HG02973 (cell line): ENCODE results near the gene CPNE4.
"Not testable (repeated sequence)": the region's sequence is repeated elsewhere in the genome, so short reads cannot be mapped to it uniquely, and the experiment has no call there.

ENCODE experiments used
- ATAC-seq: cut with Tn5 transposase; IDR thresholded peaks from one replicate; pipeline ENCODE4 v1.9.1; 2021; ENCODE audit warnings: moderate library complexity; ENCODE audit not compliant: unreplicated experiment

The CPNE4 gene

GRCh38 chr3:131963442-131963841 lies 71.4 kb downstream of the CPNE4 start:
- not testable (repeated sequence) for ATAC-seq

GRCh38 chr3:131962982-131963381 lies 71.8 kb downstream of the CPNE4 start:
- no peak for ATAC-seq

DNA sequence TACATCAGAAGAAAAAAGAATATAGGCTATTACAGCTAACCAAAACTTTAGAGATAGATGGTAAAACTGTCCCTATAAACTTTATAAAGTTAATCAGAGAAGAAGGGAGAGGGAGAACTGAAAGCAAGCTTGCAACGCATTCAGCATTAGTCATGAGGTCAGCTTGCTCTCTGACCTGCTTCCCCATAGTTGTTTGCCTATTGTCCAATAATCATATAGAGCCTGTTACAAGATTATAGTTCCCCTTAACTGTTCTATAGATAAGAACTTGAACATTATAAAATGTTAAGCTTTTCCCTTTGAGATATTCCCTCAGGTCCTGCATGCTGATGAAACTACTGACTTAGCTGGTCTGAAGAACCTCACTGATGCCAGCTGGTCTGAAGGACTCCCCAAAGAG lies 74.5 kb downstream of the CPNE4 start:
- ATAC-seq: no peak

DNA sequence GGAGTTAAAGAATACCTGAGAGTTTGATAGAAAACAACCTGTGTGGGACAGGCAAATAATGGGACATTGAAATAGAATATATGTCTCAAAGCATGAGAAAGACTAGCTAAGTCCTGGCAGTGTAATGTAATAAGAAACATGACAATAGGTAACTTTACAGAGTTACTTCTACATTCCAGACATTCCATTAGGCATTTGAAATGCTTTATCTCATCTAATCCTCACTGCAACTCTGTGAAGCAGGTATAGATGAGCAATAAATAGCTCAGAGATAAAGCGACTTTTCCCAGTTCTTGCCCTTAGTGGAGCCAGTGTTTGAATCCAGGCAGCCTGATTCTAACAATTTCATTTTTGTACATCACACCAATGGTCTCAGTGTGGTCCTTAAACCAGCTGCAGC lies 76.8 kb downstream of the CPNE4 start:
- ATAC-seq: no peak

DNA sequence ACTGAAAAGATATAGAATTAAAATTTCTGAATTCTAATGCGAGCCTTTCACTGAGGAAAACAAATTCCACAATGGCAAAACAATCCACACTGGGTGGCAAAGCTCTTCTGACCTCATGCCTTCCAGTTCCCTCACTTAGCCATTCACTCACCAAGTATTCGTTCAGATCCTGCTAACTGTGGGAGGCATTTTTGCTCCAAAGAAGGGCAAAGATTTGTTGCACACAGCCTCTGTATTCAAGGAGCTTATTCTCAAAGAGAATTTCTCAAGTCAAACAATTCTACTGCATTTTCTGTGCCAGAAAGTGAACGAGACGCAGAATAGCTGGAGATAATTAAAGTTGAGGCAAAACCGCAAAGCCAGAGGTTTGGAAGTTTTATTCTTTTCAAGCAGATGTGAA lies 77.3 kb downstream of the CPNE4 start:
- no peak for ATAC-seq

DNA sequence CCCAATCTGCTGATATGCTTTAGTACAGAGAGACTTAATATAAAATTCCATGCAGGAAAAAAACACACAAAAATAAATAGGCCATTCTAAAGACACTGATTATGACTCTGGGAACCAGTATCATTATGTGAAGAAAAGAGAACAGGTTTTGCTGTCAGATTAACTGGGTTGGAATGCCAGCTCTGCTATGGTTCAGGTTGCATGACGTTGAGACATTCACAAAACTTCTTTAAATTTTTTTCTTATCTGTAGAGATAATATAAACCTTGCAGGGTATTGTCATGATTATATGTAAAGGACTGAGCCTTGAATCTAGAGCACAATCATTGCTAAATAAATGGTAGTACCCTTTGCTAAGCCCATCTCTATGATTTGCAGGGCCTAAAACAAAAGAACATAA lies 86.0 kb downstream of the CPNE4 start:
- ATAC-seq: no peak

DNA sequence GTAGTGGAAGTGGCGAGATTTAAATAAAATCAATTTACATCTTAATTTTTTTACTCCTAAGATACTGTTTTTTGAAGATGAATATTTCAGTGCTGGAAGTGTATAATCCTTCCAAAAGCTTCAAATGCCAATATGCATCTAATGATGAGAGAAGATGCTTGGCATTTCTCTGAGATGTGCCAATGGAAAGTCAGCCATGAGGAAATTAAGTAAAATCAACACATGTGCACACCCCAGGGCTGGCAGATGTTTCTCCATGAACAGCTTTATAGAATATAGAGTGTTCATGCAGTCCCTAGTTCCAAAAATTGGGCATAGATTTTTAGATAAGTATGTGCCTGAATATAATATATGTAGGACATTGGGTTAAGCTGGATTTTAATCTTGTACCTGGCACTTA lies 90.1 kb downstream of the CPNE4 start:
- no peak for ATAC-seq

DNA sequence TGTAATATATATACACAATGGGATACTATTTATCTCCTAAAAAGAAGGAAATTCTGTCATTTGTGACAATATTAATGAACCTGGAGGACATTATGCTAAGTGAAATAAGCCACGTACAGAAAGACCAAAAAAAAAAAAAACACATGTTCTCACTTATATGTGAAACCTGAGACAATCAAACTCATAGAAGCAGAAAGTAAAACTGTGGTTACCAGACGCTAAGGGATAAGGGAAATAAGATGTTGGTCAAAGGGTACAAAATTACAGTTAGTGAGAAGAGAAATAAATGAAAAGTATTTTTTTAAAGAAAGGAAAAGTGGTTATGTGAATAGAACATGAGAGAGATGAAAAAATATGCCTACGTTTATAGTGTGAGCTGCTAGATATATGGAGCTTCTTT lies 101.1 kb downstream of the CPNE4 start:
- no peak for ATAC-seq

DNA sequence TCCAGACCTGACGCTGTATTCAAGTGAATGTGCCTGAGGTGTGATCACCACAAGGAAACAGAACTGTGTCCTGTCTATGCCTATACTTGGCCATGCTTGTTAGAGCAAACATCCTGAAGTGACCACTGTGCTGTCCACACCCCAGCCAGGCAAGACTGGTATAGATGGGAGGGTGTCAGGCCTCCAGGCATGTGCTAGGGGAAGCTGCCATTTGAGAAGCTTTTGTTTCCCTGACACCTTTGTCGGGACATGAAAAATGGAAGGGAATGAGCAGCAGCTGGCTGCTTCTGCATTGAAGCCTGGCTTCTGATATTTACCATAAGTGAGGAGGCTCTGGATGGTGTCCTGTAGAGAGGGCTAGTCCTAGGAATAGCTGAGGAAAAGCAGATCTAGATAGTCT lies 106.2 kb downstream of the CPNE4 start:
- ATAC-seq: no peak

GRCh38 chr3:131925571-131925970 lies 109.2 kb downstream of the CPNE4 start:
- no peak for ATAC-seq

DNA sequence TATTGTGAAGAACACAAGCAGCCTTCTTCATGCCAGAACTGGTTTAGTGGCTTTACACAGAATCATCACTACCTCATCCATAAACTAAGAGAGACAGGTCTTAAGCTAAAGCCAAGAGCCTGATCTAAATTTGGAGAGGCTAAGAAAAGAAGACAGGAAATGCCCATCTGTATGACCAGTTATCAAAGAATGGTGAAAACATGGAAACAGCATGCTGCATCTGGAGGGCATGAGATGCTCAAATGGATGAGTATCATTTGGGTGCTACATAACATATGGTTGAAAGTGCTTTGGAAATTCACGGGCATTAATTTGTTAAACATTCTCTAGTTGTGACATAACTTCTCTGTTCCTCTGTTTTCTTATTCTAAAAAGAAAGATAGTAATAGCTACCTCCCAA lies 112.5 kb downstream of the CPNE4 start:
- no peak for ATAC-seq

- ATAC-seq: no peak
Measured at GRCh38 chr3:131917006-131917405, 117.8 kb downstream of the CPNE4 start.

- no peak for ATAC-seq
Measured at GRCh38 chr3:131914090-131914691, 120.6 kb downstream of the CPNE4 start.

DNA sequence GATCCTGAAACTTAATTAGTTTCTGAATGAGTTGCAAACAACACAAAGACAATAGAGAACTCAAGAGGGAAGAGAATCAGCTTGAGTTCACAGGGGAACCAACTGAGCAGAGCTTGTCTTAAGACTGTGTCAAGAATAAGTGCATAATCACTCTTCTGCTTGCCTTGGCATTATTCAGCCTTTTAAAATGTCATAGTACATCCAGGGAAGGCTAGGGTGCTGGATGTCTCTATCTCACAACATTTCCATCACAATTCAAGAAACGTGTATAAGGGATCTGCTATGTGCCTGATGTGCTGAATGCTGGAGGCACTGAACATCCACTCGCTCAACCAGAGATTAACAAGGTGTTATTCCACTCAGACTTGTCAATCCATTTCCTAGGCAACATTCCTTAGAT lies 122.6 kb downstream of the CPNE4 start:
- ATAC-seq: no peak

- no peak for ATAC-seq
Measured at GRCh38 chr3:131907796-131908195, 127.0 kb downstream of the CPNE4 start.

- ATAC-seq: no peak
Measured at GRCh38 chr3:131903988-131904415, 130.8 kb downstream of the CPNE4 start.

GRCh38 chr3:131901686-131902085 lies 133.1 kb downstream of the CPNE4 start:
- ATAC-seq: no peak

GRCh38 chr3:131900891-131901290 lies 133.9 kb downstream of the CPNE4 start:
- no peak for ATAC-seq

GRCh38 chr3:131899021-131899420 lies 135.8 kb downstream of the CPNE4 start:
- no peak for ATAC-seq

DNA sequence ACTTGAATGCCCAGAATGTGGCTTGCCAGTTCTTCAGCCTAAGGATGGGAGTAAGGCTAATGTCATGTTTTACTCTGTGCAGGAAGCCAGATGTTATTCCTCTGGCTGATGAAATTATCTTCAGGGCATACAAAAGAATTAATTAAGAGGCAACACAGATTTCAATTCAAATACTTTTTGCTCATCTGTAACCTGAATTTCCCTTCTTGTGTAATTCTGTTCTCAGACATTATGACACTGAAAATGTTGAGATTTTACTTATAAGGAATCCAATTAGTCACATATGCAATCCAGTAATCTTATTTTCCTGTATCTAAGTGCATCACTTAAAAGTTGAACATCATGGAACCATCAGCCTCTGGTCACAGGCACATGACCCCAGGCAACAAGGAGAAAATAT lies 136.5 kb downstream of the CPNE4 start:
- no peak for ATAC-seq

DNA sequence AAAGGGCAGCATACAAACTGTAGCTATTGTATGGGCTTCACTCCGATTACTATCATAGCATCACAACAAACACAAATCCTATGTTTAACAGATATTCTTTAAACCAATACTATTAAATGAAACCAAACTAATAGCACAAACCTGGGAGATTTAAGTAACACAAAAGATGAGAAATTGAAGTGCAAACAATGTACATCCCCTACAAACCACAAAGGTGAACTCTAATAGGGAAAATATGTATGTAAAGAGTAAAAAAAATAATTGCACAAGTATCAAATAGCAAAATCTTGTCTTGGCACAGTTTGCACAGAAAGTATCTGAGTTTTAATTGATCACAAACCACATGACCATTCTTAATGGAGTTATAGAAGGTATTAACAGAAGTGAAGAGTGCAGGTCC lies 138.5 kb downstream of the CPNE4 start:
- no peak for ATAC-seq

DNA sequence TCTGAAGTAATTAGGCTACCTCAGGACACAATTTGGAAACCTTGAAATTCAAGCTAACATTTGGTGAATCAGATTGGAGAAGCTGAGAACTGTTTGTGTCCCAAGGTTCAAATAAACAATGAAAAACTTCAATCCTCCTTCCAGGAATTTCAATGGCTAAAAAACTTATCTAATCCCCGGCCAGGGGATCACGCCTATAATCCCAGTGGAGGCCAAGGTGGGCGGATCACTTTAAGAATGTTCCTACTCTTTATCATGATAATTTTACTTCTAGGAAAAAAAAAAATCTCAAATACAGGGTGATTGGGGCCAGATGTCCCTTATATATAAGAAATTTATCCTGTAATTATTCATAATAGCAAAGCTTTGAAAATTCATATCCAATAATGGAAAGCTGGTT lies 139.0 kb downstream of the CPNE4 start:
- ATAC-seq: no peak

GRCh38 chr3:131892331-131892730 lies 142.5 kb downstream of the CPNE4 start:
- ATAC-seq: no peak

- not testable (repeated sequence) for ATAC-seq
Measured at GRCh38 chr3:131885871-131886270, 148.9 kb downstream of the CPNE4 start.
